GM18507 (cell line): ENCODE results near the gene FAM107B.
"Not testable (repeated sequence)": the region's sequence is repeated elsewhere in the genome, so short reads cannot be mapped to it uniquely, and the experiment has no call there.

ENCODE experiments used
- DNase-seq: peaks from one replicate; pipeline ENCODE4 v3.0.0; 2011; ENCODE audit warnings: low read depth; ENCODE audit not compliant: insufficient read length; ENCODE audit errors: extremely low spot score
- FAIRE-seq: peaks from 2 replicates; lab custom pipeline; 2011; peaks lifted over from hg19 to GRCh38; lab: Jason Lieb, UNC

The FAM107B gene

GRCh38 chr10:14649739-14650138 is 125.0 kb downstream of the FAM107B start:
- DNase-seq: no peak
- FAIRE-seq: peak; percentile 31

DNA sequence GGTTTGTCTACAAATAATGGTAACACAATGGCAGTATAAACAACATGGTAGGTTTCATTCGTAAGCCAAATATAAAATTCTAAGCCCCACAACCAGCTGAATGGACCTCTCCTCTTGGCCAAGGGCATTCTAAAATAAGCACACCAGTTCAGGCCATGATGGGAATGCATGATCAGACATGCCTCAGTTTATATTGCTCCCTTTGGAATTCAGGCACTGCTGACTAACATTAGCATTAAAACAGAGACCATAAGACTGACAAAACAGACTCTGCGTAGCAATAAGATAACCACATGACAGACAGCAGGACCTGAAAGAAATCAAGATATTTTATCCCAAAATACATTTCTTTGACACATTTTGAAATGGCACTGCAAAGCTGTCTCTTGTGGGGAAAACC is 125.8 kb downstream of the FAM107B start:
- DNase-seq (no peak), FAIRE-seq (no peak)

DNA sequence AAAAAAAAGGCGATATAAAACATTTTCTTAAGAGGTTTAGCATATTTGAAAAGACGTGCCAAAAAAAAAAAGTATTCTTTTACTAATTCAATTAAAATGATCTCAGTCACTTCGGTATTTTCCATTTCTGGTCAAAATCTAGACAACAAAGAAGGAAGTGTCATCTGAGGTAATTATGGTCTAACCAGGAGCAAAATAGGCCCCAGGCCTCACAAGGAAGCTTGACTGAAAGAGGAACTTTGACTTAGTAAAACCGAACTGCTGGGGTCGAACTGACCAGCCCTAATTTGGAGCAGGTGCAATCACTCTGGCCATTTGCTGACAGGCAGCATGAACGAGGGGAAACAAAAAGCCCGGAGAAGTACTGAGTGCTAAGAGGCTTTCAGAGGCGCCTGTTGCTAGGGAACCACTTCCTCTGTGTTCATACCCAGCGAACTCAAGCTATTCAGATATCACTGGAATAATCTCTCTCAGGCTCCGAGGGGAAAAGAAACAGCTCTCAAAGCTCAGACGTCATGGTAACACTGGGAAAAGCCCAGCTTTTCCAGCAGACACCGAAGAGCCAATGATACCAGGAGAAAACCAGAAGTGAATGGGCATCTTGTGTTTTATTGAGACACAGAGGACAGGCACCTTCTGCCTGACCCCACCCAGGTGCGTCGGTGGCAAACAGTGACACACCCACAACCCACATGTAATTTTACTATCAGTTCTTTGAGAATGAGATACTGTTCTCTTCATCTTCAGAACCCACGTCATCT is 126.5 kb downstream of the FAM107B start:
- FAIRE-seq: peak; percentile 99
- peak; percentile 69 for DNase-seq

GRCh38 chr10:14645239-14645960 is 129.3 kb downstream of the FAM107B start:
- FAIRE-seq: peak; percentile 91
- DNase-seq: no peak

GRCh38 chr10:14639637-14640036 is 135.1 kb downstream of the FAM107B start:
- DNase-seq (no peak), FAIRE-seq (no peak)

DNA sequence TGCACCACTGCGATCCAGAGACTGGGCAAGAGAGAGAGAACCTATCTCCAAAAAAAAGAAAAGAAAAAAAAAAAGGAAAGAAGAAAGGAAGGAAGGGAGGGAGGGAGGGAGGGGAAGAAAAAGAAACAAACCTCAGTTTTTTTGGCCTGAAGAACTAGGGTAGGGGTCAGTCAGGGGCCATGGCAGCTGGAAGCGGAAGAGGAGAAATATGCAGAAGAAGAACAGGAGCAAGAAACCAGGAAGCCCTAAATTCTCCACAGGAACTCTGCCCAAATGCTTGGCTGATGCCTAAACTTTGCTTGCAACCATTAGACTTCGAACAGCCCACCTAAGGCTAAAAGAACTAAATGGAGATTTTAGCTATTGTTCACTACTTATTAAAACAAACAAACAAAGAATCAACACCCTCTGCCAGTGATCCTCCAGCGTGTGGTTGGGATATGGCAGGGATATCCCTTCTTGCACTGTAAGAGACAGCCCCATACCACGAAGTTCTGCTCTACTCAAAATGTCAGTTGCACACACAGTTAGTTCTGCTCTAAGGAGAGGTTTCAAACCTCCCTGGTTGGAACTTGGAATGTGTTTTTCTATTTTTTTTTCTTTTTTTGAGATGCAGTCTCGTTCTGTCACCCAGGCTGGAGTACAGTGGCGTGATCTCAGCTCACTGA is 139.5 kb downstream of the FAM107B start:
- FAIRE-seq: no peak
- no peak for DNase-seq

- not testable (repeated sequence) for DNase-seq, FAIRE-seq
These were observed 140.1 kb downstream of the FAM107B start for GRCh38 chr10:14634572-14634971.

- FAIRE-seq (no peak), DNase-seq (no peak)
These were observed 148.8 kb downstream of the FAM107B start for GRCh38 chr10:14625765-14626525.

DNA sequence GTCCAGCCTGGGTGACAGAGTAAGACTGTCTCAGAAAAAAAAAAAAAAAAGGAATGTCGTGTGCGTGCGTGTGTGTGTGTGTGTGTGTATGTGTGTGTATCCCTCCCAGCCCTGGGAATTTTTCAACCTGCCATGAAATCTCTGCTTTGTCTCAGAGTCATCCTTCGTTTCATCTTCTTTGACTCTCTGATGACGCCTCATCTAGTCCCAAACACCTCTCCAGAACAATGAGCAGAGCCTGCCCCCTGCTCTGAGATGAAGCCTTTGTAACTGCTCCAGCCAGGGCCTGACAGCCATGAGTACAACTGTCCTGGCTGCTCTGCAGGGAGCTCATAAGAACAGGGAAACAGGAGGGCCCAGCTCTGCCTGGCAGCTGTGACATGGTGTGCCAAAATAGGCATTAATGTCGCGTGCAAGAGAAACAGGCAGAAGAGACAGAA is 149.5 kb downstream of the FAM107B start:
- FAIRE-seq: no peak

DNA sequence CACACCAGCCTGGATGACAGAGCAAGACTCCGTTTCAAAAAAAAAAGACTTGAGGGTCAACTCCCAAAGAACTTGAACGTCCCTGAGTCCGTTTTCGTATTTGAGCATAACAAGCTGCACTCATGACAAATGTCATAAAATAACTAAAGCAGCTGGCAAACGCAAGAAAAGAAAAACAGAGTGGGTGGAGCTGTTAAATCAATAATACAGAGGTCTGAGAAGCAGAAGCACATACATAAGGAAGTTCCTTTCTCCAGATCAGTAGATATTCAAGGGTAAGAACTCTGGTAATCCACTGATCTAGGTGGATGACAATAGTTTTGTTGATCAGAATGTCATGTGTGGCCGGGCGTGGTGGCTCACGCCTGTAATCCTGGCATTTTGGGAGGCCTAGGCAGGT is 150.1 kb downstream of the FAM107B start:
- no peak for FAIRE-seq

More for the DNA sequence above, 149.5 kb downstream of the FAM107B start:
- DNase-seq: no peak

GRCh38 chr10:14623931-14624330 is 150.8 kb downstream of the FAM107B start:
- no peak for DNase-seq
- no peak for FAIRE-seq

More for the DNA sequence above, 150.1 kb downstream of the FAM107B start:
- no peak for DNase-seq

- DNase-seq: no peak
- no peak for FAIRE-seq
These were observed 153.7 kb downstream of the FAM107B start for GRCh38 chr10:14621037-14621436.

DNA sequence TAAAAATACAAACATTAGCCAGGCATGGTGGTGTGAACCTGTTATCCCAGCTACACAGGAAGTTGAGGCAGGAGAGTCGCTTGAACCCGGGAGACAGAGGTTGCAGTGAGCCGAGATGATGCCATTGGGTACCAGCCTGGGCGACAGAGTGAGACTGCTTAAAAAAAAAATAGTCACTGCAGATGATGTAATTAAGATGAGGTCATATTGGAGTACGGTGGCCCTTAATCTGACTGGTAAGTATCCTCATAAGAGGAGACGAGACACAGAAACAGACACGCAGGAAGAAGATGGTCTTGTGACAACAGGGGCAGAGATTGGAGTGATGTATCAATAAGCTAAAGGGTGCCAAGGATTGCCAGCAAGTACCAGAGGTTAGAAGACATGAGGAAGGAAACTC is 156.0 kb downstream of the FAM107B start:
- DNase-seq (no peak), FAIRE-seq (no peak)

- FAIRE-seq: no peak
- no peak for DNase-seq
These were observed 156.8 kb downstream of the FAM107B start for GRCh38 chr10:14617852-14618251.

DNA sequence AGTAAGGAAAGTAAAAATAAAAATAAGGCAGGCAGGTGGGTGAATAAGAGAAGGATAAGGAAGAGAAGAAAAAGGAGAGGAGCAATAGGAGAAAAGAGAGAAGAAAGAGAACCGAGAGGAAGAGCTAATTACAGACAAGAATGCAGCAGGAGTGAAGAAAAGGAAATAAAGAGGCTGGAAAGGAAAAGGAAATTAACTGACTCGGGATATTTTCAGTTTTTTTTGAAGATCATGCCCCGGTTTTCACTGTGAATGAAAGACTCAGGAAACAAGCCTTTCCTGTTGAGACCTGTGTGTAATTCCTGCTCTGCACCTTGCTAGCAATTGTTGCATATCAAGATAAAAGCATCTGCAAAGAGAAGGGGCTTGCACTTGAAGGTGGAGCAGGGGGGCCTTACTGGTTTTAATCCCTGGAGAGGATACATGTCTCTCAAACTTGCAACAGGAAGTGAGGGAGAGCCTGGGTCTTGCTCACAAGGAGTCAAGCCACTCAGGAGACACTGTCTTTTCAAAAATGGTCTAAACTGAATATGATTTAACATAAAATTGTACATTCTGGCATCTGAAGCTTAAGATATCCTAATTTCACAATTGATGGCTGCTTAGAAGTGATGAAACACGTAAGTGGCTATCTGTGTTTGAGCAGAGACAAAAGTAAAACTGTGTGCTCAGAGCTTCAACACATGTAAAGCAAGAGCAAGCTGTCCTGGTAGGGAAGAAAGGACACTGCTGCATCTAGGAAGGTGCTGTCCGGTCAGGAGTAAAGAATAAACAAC is 157.6 kb downstream of the FAM107B start:
- DNase-seq (no peak), FAIRE-seq (peak; percentile 61)

GRCh38 chr10:14616465-14616864 is 158.2 kb downstream of the FAM107B start:
- no peak for FAIRE-seq

GRCh38 chr10:14613588-14613920 is 161.1 kb downstream of the FAM107B start:
- no peak for DNase-seq
- no peak for FAIRE-seq

More at GRCh38 chr10:14616465-14616864, 158.2 kb downstream of the FAM107B start:
- no peak for DNase-seq

DNA sequence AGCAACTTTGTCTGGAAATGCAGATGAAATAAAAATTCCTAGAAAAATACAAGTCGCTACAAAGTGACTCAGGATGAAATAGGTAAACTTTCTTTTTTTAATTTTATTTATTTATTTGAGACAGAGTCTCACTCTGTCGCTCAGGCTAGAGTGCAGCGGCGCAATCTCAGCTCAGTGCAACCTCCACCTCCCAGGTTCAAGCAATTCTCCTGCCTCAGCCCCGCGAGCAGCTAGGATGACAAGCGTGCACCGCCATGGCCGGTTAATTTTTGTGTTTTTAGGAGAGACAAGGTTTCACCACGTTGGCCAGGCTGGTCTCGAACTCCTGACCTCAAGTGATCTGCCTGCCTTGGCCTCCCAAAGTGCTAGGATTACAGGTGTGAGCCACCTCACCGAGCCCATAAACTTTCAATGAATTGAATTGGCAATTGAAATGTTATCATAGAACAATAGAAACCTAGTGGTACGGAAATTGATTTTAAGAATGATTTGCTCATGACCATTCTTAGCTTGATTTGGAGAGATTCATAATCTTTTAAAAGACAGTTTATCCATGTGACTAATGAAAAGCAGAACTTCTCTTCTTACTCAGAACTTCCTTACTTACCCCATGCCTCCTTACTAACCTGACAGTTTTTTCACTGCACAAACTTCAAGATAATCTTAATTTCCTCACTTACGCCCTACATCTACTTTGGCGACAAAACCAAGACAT is 161.7 kb downstream of the FAM107B start:
- FAIRE-seq: peak; percentile 39
- DNase-seq: no peak
